OCI-LY7 (cell line): ENCODE data around the gene SLC6A17. TPM values are rescaled to one million over a fixed set of nuclear protein-coding genes. Genes with fewer than 3 reads are reported as not detected.

Experiments
- BruUV-seq: library from RNA; stranded (reverse); fragments of 400-500 nt; replicated peaks from 2 replicates; lab custom pipeline; 2021; lab: Mats Ljungman, UMichigan
- CTCF ChIA-PET: fragments of 300-600 bp; sonication (Branson Sonifier 250); formaldehyde crosslinking; loops from one replicate; lab custom pipeline; 2022; ENCODE audit warnings: antibody characterized with exemption; ENCODE audit not compliant: unreplicated experiment; lab: Charles Lee
- POLR2A ChIA-PET: fragments of 300-600 bp; sonication (Branson Sonifier 250); formaldehyde crosslinking; loops from one replicate; lab custom pipeline; 2022; ENCODE audit warnings: antibody characterized with exemption; lab: Charles Lee
- DNase-seq: peaks from one replicate; pipeline ENCODE4 v3.0.0-alpha.2; 2015; ENCODE audit warnings: low spot score
- H2AFZ ChIP-seq: fragments of 200-600 bp; sonication (generic), shearing (Covaris generic); 2 replicates; pipeline ENCODE4 v1.6.1; 2014; ENCODE audit warnings: mild to moderate bottlenecking, antibody characterized with exemption, low read length, moderate library complexity
- H3K27ac ChIP-seq: fragments of 200-600 bp; sonication (generic); 2 replicates; pipeline ENCODE4 v1.5.1; 2014; ENCODE audit warnings: mixed run types, low read depth, mild to moderate bottlenecking, moderate library complexity, low read length, inconsistent platforms; ENCODE audit not compliant: poor library complexity, severe bottlenecking
- H3K36me3 ChIP-seq: fragments of 200-600 bp; sonication (generic); 2 replicates; pipeline ENCODE4 v1.6.1; 2014; ENCODE audit warnings: mild to moderate bottlenecking, antibody characterized with exemption, low read length, moderate library complexity, mixed read lengths; ENCODE audit not compliant: insufficient read depth
- H3K4me1 ChIP-seq: fragments of 200-600 bp; sonication (generic); 2 replicates; pipeline ENCODE4 v1.5.1; 2014; ENCODE audit warnings: mild to moderate bottlenecking, low read length; ENCODE audit not compliant: insufficient read depth, poor library complexity, severe bottlenecking
- H3K4me2 ChIP-seq: fragments of 200-600 bp; sonication (generic); 2 replicates; pipeline ENCODE4 v1.6.1; 2014; ENCODE audit warnings: mild to moderate bottlenecking, low read length
- H3K4me3 ChIP-seq: fragments of 200-600 bp; sonication (generic); 2 replicates; pipeline ENCODE4 v1.5.1; 2014; ENCODE audit warnings: mild to moderate bottlenecking, low read depth, low read length; ENCODE audit not compliant: poor library complexity, severe bottlenecking
- H3K79me2 ChIP-seq: fragments of 200-600 bp; sonication (generic); 2 replicates; pipeline ENCODE4 v1.6.1; 2016; ENCODE audit warnings: low read depth, mild to moderate bottlenecking, low read length, moderate library complexity, mixed read lengths; ENCODE audit not compliant: insufficient read depth
- H3K9me2 ChIP-seq: fragments of 200-600 bp; sonication (generic); 2 replicates; pipeline ENCODE4 v1.6.1; 2016; ENCODE audit warnings: mild to moderate bottlenecking, low read length, mixed read lengths; ENCODE audit not compliant: insufficient read depth
- H3K9me3 ChIP-seq: fragments of 200-600 bp; sonication (generic); 2 replicates; pipeline ENCODE4 v1.6.1; 2014; ENCODE audit warnings: mild to moderate bottlenecking, mixed run types, low read length, mixed read lengths
- H4K20me1 ChIP-seq: fragments of 200-600 bp; sonication (generic); 2 replicates; pipeline ENCODE4 v1.6.1; 2014; ENCODE audit warnings: mild to moderate bottlenecking, antibody characterized with exemption, low read length, moderate library complexity, mixed read lengths; ENCODE audit not compliant: insufficient read depth
- CTCF ChIP-seq: fragments of 200-600 bp; sonication (generic); conservative IDR thresholded peaks from 2 replicates; pipeline ENCODE4 v1.5.1; 2014; ENCODE audit warnings: mild to moderate bottlenecking, antibody characterized with exemption, low read length, moderate library complexity, mixed read lengths
- EZH2phosphoT487 ChIP-seq: fragments of 200-600 bp; sonication (generic); IDR thresholded peaks from 2 replicates; pipeline ENCODE4 v1.6.1; 2018; ENCODE audit warnings: low read depth, borderline replicate concordance, mild to moderate bottlenecking, mixed run types, antibody characterized with exemption, low read length, moderate library complexity, mixed read lengths
- intact Hi-C: fragments of 100-400 bp; cut with micrococcal nuclease; formaldehyde crosslinking; loops from one replicate; pipeline ENCODE4 v1.10.0; 2022; ENCODE audit not compliant: unreplicated experiment
- total RNA-seq, 2 experiments: library from RNA; depleted of rRNA in 1 of 2; stranded (reverse); fragments of >200 nt in 1 of 2; shearing (Covaris generic) in 1 of 2; gene quantifications; 2 replicates each; pipeline ENCODE4 v1.2.3, GENCODE V29; 2014 to 2022

The SLC6A17 gene
- total RNA-seq, 2 experiments from 2014 or later = not detected

- no peak overlapping the region for H2AFZ ChIP-seq
- no peak overlapping the region for H3K4me3 ChIP-seq
- H3K4me2 ChIP-seq = no peak overlapping the region
- H3K9me3 ChIP-seq = no peaks in the 10 kb centered on the region
- H3K79me2 ChIP-seq = no peaks in the 10 kb centered on the region
- ChIA-PET CTCF (no interaction called here), POLR2A (interaction anchor here (0.6 to 1.6 kb wide), 3 partner anchors 11 to 393 kb away, joined by 3 to 5 read pairs (median 4); no protein-coding TSS in a partner anchor)
- no peak overlapping the region for H3K27ac ChIP-seq
- intact Hi-C loops = no loop called here
- DNase-seq = no peak
- BruUV-seq = no TSS peak
- H4K20me1 ChIP-seq = no peaks in the 10 kb centered on the region
- no peaks in the 10 kb centered on the region for H3K36me3 ChIP-seq
- TF ChIP-seq CTCF (no peak), EZH2phosphoT487 (no peak)
- no peaks in the 10 kb centered on the region for H3K9me2 ChIP-seq
- H3K4me1 ChIP-seq = no peaks in the 10 kb centered on the region
These were observed 14.5 kb downstream of the SLC6A17 start for GRCh38 chr1:110164725-110165350.

GRCh38 chr1:110165761-110166231, 15.5 kb downstream of the SLC6A17 start:
- no TSS peak for BruUV-seq
- ChIA-PET CTCF (no interaction called here), POLR2A (interaction anchor here (0.6 to 1.6 kb wide), 2 partner anchors 10 to 392 kb away, joined by 4 to 5 read pairs; no protein-coding TSS in a partner anchor)
- DNase-seq = no peak
- Histone ChIP-seq H3K4me3 (no peak overlapping the region), H3K27ac (no peak overlapping the region), H2AFZ (no peak overlapping the region), H3K79me2 (no peaks in the 10 kb centered on the region), H4K20me1 (no peaks in the 10 kb centered on the region), H3K9me3 (no peaks in the 10 kb centered on the region), H3K4me1 (no peaks in the 10 kb centered on the region), H3K9me2 (no peaks in the 10 kb centered on the region), H3K4me2 (no peak overlapping the region), H3K36me3 (no peaks in the 10 kb centered on the region)
- TF ChIP-seq EZH2phosphoT487 (no peak), CTCF (no peak)
- intact Hi-C loops = no loop called here

- H3K79me2 ChIP-seq = no peaks in the 10 kb centered on the region
- H3K4me1 ChIP-seq = no peaks in the 10 kb centered on the region
- POLR2A ChIA-PET = no interaction called here
- intact Hi-C loops = no loop called here
- no peaks in the 10 kb centered on the region for H3K9me3 ChIP-seq
- H3K27ac ChIP-seq = no peak overlapping the region
- DNase-seq = no peak
- no peak overlapping the region for H2AFZ ChIP-seq
- no peaks in the 10 kb centered on the region for H4K20me1 ChIP-seq
- BruUV-seq = no TSS peak
- H3K36me3 ChIP-seq = no peaks in the 10 kb centered on the region
- H3K4me3 ChIP-seq = no peak overlapping the region
- no peak for TF ChIP-seq EZH2phosphoT487
- TF ChIP-seq CTCF = no peak
- H3K9me2 ChIP-seq = no peaks in the 10 kb centered on the region
- CTCF ChIA-PET = no interaction called here
- H3K4me2 ChIP-seq = no peak overlapping the region
These were observed 16.6 kb downstream of the SLC6A17 start for GRCh38 chr1:110166861-110167260.
